Activated CD4-positive, alpha-beta T cell treated with anti-CD3 and anti-CD28 coated beads, Interleukin-2, amount 10 ng/mL, durations not matched to agents 7 days and 5 days (primary cell): ENCODE data around the gene MXRA7. TPM values are rescaled to one million over a fixed set of nuclear protein-coding genes. Genes with fewer than 3 reads are reported as not detected.
"Not testable (repeated sequence)": the region's sequence is repeated elsewhere in the genome, so short reads cannot be mapped to it uniquely, and the experiment has no call there.

Experiments
- CTCF ChIA-PET: fragments of 350-600 bp; sonication (Branson Sonifier 250); formaldehyde crosslinking; loops from one replicate; lab custom pipeline; 2021; ENCODE audit warnings: antibody characterized with exemption; lab: Charles Lee
- POLR2A ChIA-PET: fragments of 350-600 bp; sonication (Branson Sonifier 250); formaldehyde crosslinking; loops from one replicate; lab custom pipeline; 2021; ENCODE audit warnings: antibody characterized with exemption; lab: Charles Lee
- DNase-seq: peaks from one replicate; pipeline ENCODE4 v3.0.0-alpha.2; 2020
- H3K27ac Mint-ChIP-seq: one replicate; pipeline ENCODE4 v1.8.0; 2021; ENCODE audit warnings: mild to moderate bottlenecking, moderate library complexity, mixed read lengths
- H3K27me3 Mint-ChIP-seq: one replicate; pipeline ENCODE4 v1.8.0; 2021; ENCODE audit warnings: mixed read lengths
- H3K36me3 Mint-ChIP-seq: one replicate; pipeline ENCODE4 v1.8.0; 2021; ENCODE audit warnings: low read depth, mixed read lengths
- H3K4me1 Mint-ChIP-seq: one replicate; pipeline ENCODE4 v1.8.0; 2021; ENCODE audit warnings: mixed read lengths
- H3K4me3 Mint-ChIP-seq: one replicate; pipeline ENCODE4 v1.8.0; 2021; ENCODE audit warnings: mild to moderate bottlenecking, moderate library complexity, mixed read lengths
- H3K9me3 Mint-ChIP-seq: one replicate; pipeline ENCODE4 v1.8.0; 2021; ENCODE audit warnings: mixed read lengths
- total RNA-seq, 2 experiments: library from RNA; stranded (reverse); gene quantifications; one replicate each; pipeline ENCODE4 v1.2.3, GENCODE V29; 2021

MXRA7 gene
- total RNA-seq, 2 experiments from 2014 or later = 25.7 to 27.3 TPM

DNA sequence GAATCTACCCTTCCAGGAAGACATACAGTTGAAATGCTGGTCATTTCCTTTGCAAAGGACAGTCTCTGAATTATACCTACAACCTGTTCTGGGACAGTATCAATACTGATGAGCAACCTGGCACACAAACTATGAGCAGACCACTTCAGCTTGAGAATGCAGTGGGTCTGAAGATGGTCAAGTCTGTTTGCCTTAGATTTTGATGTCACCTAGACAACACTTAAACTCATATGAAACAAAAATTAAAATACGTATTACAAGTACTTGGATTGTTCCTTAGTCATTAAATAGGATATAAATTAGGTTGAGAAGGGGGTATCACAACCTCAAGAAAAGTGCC, 22.8 kb upstream of the MXRA7 start:
- H3K36me3 Mint-ChIP-seq = peaks cover 61% of the 10 kb centered on the region
- peak overlapping the region; percentile 88 for H3K4me3 Mint-ChIP-seq
- H3K4me1 Mint-ChIP-seq = peaks cover 52% of the 10 kb centered on the region

GRCh38 chr17:76732734-76733617, 22.2 kb upstream of the MXRA7 start:
- peak overlapping the region; percentile 88 for H3K4me3 Mint-ChIP-seq
- ChIA-PET POLR2A (interaction anchor here (0.6 kb wide), 1 partner anchor 20 kb away, joined by 3 read pairs; no protein-coding TSS in a partner anchor), CTCF (no interaction called here)
- peaks cover 53% of the 10 kb centered on the region for H3K4me1 Mint-ChIP-seq
- DNase-seq = no peak
- peaks cover 61% of the 10 kb centered on the region for H3K36me3 Mint-ChIP-seq
- peak overlapping the region; percentile 90 for H3K27ac Mint-ChIP-seq
- H3K9me3 Mint-ChIP-seq = no peaks in the 10 kb centered on the region
- H3K27me3 Mint-ChIP-seq = no peaks in the 10 kb centered on the region

More for the DNA sequence above, 22.8 kb upstream of the MXRA7 start:
- peak overlapping the region; percentile 90 for H3K27ac Mint-ChIP-seq
- no peaks in the 10 kb centered on the region for H3K9me3 Mint-ChIP-seq
- ChIA-PET CTCF (interaction anchor here (0.6 to 1.1 kb wide), 2 partner anchors 14 to 357 kb away, joined by 3 read pairs; no protein-coding TSS in a partner anchor), POLR2A (no interaction called here)
- no peaks in the 10 kb centered on the region for H3K27me3 Mint-ChIP-seq
- no peak for DNase-seq

DNA sequence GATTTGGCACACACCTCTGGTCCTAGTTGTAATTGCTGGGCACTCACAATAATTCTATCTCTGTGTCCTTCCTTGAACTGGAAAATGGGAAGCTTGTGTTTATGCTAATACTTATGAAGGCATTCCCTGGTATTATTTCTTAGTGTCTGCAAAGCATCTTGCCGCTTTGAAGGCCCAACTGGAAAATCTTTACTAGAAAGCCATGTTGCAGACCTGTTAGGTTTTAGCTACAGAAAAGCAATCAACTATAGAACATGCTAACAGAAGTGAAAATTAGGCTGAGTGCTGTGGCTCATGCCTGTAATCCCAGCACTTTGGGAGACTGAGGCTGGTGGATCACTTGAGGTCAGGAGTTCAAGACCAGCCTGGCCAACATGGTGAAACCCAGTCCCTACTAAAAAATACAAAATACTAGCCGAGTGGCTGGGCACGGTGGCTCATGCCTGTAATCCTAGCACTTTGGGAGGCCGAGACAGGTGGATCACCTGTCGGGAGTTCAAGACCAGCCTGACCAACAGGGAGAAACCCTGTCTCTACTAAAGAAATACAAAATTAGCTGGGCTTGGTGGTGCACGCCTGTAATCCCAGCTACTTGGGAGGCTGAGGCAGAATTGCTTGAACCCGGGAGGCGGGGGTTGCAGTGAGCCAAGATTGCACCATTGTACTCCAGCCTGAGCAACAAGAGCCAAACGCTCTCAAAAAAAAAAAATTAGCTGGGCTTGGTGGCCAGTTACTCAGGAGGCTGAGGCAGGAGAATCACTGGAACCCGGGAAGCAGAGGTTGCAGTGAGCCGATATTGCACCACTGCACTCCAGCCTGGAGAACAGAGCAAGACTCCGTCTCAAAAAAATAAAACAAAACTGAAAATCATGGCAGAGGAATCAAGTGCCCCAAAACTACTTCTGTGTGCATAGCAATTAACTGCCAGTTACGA, 21.3 kb upstream of the MXRA7 start:
- POLR2A ChIA-PET, H3K27me3 Mint-ChIP-seq, CTCF ChIA-PET, H3K4me3 Mint-ChIP-seq, DNase-seq, H3K9me3 Mint-ChIP-seq: not testable (repeated sequence)
- H3K4me1 Mint-ChIP-seq = peaks cover 57% of the 10 kb centered on the region
- peaks cover 67% of the 10 kb centered on the region for H3K36me3 Mint-ChIP-seq
- peak overlapping the region; percentile 31 for H3K27ac Mint-ChIP-seq

DNA sequence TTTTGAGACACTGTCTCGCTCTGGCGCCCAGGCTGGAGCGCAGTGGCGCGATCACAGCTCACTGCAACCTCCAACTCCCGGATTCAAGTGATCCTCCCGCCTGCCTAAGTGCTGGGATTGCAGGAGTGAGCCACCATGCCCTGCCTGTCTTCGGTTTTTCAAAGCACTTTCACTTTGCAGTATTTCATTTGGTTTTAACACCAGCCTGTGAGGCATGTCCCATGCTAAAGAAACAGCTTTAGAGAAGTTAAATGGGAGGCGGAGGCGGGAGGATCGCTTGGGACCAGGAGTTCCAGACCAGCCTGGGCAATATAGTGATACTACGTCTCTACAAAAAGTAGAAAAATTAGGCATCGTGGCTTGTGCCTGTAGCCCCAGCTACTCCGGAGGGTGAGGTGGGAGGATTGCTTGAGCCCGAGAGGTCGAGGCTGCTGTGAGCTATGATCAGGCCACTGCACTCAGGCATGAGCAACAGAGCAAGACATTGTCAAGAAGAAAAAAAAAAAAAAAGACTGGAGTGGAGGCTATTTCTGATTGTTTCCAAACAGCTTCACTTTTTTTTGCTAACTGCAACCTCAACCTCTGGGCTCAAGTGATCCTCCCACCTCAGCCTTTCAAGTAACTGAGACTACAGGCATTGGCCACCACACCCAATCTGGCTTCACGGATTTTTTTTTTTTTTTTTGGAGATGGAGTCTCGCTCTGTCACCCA, 17.1 kb upstream of the MXRA7 start:
- ChIA-PET POLR2A (interaction anchor here (0.5 to 1.2 kb wide), 2 partner anchors 9 to 24 kb away, joined by 4 to 5 read pairs; partner anchors contain the start of gene SRSF2), CTCF (interaction anchor here (0.7 to 2.8 kb wide), 10 partner anchors 9 to 205 kb away, joined by 3 to 16 read pairs (median 4); partner anchors contain the start of gene MFSD11)
- Mint-ChIP-seq H3K4me3 (peak overlapping the region; percentile 99), H3K36me3 (peaks cover 62% of the 10 kb centered on the region), H3K9me3 (no peaks in the 10 kb centered on the region), H3K4me1 (peaks cover 63% of the 10 kb centered on the region), H3K27ac (peak overlapping the region; percentile 98), H3K27me3 (no peaks in the 10 kb centered on the region)
- DNase-seq = peak; percentile 26

GRCh38 chr17:76726776-76727718, 16.3 kb upstream of the MXRA7 start, which contains the start of gene METTL23:
METTL23 (plus strand) TSS chr17:76726839; CDS start chr17:76729711, 2,872 bp downstream.
- peak; percentile 77 for DNase-seq
- Mint-ChIP-seq H3K4me1 (peaks cover 62% of the 10 kb centered on the region), H3K4me3 (peak within 1 kb of the TSS; percentile 99), H3K27me3 (no peaks in the 10 kb centered on the region), H3K27ac (peak within 1 kb of the TSS; percentile 98), H3K36me3 (peaks cover 64% of the 10 kb centered on the region), H3K9me3 (no peaks in the 10 kb centered on the region)
- CTCF ChIA-PET = interaction anchor here (0.7 to 2.8 kb wide), 10 partner anchors 9 to 204 kb away, joined by 3 to 16 read pairs (median 4); partner anchors contain the start of gene MFSD11
- POLR2A ChIA-PET = interaction anchor here (1.2 kb wide), 1 partner anchor 10 kb away, joined by 4 read pairs; the partner anchor contains the start of gene SRSF2

DNA sequence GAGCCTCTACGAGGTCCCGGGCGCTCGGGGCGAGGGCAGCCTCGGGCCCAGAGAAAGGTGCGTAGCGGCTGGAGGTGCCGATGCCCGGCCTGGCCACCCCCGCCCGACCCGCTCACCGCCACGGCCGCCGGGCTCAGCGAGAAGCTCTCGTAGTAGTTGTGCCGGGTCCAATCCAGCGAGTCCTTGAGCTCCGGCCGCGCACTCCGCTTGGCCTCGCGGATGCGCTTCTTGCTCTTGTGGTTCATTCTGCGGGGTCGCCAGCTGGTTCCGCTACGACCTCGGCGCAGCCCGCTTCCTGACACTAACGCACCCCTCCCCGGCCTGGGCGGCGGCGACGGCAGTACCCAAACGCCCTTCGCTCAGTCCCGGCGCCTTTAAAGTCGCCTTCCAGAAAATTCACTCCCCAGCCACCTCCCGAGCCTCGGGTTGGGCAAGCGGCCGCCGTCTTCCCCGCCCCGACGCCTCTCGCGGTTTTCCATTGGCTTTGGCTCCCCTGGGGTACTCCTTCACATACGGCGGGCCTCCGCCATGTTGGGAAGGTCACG, 15.5 kb upstream of the MXRA7 start, which contains the start of gene JMJD6:
Gene JMJD6 (minus strand): TSS at position 376 of the 545 bp plus-strand sequence. CDS start 131 bp downstream, at position 245.
- CTCF ChIA-PET = interaction anchor here (2.1 to 2.8 kb wide), 2 partner anchors 9 to 204 kb away, joined by 8 to 15 read pairs; no protein-coding TSS in a partner anchor
- peaks cover 63% of the 10 kb centered on the region for H3K4me1 Mint-ChIP-seq
- DNase-seq = peak; percentile 97
- peak within 1 kb of the TSS; percentile 98 for H3K27ac Mint-ChIP-seq
- peak within 1 kb of the TSS; percentile 99 for H3K4me3 Mint-ChIP-seq
- POLR2A ChIA-PET = no interaction called here
- H3K9me3 Mint-ChIP-seq = no peaks in the 10 kb centered on the region
- H3K27me3 Mint-ChIP-seq = no peaks in the 10 kb centered on the region
- peaks cover 66% of the 10 kb centered on the region for H3K36me3 Mint-ChIP-seq

DNA sequence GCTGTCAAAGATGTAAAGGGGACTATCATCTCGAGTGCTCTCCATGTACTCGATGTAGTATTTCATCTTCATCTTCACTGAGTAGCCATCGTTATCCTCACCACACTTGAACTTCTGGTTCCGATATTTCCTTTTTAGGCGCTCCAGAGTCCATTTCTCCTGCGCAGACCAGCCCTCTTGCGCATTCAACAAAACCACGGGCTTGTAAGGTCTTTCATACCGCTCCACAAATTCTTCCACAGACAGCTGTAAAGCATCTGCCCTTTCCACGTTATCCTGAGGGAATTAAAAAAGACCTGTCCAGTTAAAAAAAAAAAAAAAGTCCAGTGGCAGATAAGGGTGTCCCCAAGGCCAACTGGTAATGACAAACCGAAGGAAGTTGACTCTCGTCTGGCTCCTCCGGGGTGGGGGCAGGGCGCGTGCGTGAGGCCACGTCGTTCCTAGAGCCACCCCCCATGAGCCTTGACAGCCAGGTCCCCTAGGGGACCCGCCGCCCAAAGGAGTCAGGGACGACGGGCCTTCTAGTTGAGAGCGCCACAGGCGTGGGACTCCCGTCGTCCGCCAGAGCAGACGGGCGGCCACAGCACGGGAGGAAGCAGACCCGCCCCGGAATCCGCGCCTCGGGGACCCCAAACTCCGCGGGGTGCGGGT, 14.9 kb upstream of the MXRA7 start:
- Mint-ChIP-seq H3K27me3 (no peaks in the 10 kb centered on the region), H3K4me1 (peaks cover 65% of the 10 kb centered on the region), H3K9me3 (no peaks in the 10 kb centered on the region), H3K4me3 (peak overlapping the region; percentile 99), H3K36me3 (peaks cover 69% of the 10 kb centered on the region), H3K27ac (peak overlapping the region; percentile 94)
- ChIA-PET POLR2A (interaction anchor here (0.7 kb wide), 1 partner anchor 10 kb away, joined by 4 read pairs; no protein-coding TSS in a partner anchor), CTCF (interaction anchor here (2.8 kb wide), 1 partner anchor 9 kb away, joined by 15 read pairs; no protein-coding TSS in a partner anchor)
- DNase-seq = peak; percentile 75

GRCh38 chr17:76723812-76724211, 13.0 kb upstream of the MXRA7 start:
- Mint-ChIP-seq H3K4me3 (no peak overlapping the region), H3K36me3 (peaks cover 66% of the 10 kb centered on the region), H3K9me3 (no peaks in the 10 kb centered on the region), H3K27ac (no peak overlapping the region), H3K4me1 (peaks cover 59% of the 10 kb centered on the region), H3K27me3 (no peaks in the 10 kb centered on the region)
- ChIA-PET POLR2A (no interaction called here), CTCF (interaction anchor here (1.2 to 1.6 kb wide), 2 partner anchors 10 to 201 kb away, joined by 3 to 7 read pairs; no protein-coding TSS in a partner anchor)
- DNase-seq = no peak

DNA sequence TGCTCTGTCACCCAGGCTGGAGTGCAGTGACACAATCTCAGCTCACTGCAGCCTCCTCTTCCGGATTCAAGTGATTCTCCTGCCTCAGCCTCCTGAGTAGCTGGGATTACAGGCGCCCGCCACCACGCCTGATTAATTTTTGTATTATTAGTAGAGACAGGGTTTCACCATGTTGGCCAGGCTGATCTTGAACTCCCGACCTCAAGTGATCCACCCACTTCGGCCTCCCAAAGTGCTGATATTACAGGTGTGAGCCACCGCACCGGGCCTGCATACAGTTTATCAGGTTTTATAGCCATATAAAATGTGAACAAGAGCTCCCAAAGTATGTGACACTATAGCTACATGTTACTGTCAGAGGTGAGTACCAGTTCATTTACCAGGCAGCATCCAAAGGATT, 12.2 kb upstream of the MXRA7 start:
- H3K27me3 Mint-ChIP-seq, DNase-seq: not testable (repeated sequence)

GRCh38 chr17:76722279-76722678, 11.5 kb upstream of the MXRA7 start:
- H3K4me3 Mint-ChIP-seq = no peak overlapping the region
- POLR2A ChIA-PET = no interaction called here
- peaks cover 51% of the 10 kb centered on the region for H3K4me1 Mint-ChIP-seq
- no peak for DNase-seq
- no peaks in the 10 kb centered on the region for H3K9me3 Mint-ChIP-seq
- CTCF ChIA-PET = interaction anchor here (0.6 to 2.8 kb wide), 2 partner anchors 9 to 109 kb away, joined by 3 to 24 read pairs; no protein-coding TSS in a partner anchor
- no peaks in the 10 kb centered on the region for H3K27me3 Mint-ChIP-seq
- H3K36me3 Mint-ChIP-seq = peaks cover 71% of the 10 kb centered on the region
- H3K27ac Mint-ChIP-seq = no peak overlapping the region

More for the DNA sequence above, 12.2 kb upstream of the MXRA7 start:
- H3K27ac Mint-ChIP-seq, H3K4me3 Mint-ChIP-seq, H3K9me3 Mint-ChIP-seq, POLR2A ChIA-PET: not testable (repeated sequence)
- Mint-ChIP-seq H3K4me1 (peaks cover 53% of the 10 kb centered on the region), H3K36me3 (peaks cover 74% of the 10 kb centered on the region)
- CTCF ChIA-PET = interaction anchor here (2.8 kb wide), 1 partner anchor 10 kb away, joined by 24 read pairs; no protein-coding TSS in a partner anchor
